Ascending aorta (tissue), 2 donors: ENCODE measurements around the gene DACT1. TPM values are rescaled to one million over a fixed set of nuclear protein-coding genes. Genes with fewer than 3 reads are reported as not detected.

ENCODE experiments used
- DNase-seq, 2 donors: peaks; one replicate each; pipeline ENCODE4 v3.0.0-alpha.2; 2019; ENCODE audit warnings: low spot score in 2 of 2
- H3K27ac ChIP-seq, 2 donors: fragments of 200-600 bp; sonication (generic); one replicate each; pipeline ENCODE4 v1.5.1; 2016 to 2017; ENCODE audit warnings: mild to moderate bottlenecking in 1 of 2
- H3K27me3 ChIP-seq: fragments of 200-600 bp; sonication (generic); one replicate; pipeline ENCODE4 v1.5.1; 2017
- H3K36me3 ChIP-seq, 2 donors: fragments of 200-600 bp; sonication (generic); one replicate each; pipeline ENCODE4 v1.5.1; 2016
- H3K4me1 ChIP-seq, 2 donors: fragments of 200-600 bp; sonication (generic); one replicate each; pipeline ENCODE4 v1.5.1; 2016 to 2017; ENCODE audit warnings: mild to moderate bottlenecking in 1 of 2
- H3K4me3 ChIP-seq, 2 donors: fragments of 200-600 bp; sonication (generic); one replicate each; pipeline ENCODE4 v1.5.1; 2016 to 2017; ENCODE audit warnings: mild to moderate bottlenecking in 1 of 2
- H3K9me3 ChIP-seq, 2 donors: fragments of 200-600 bp; sonication (generic); one replicate each; pipeline ENCODE4 v1.5.1; 2016
- CTCF ChIP-seq, 3 experiments: fragments of 200-600 bp in 2 of 3; fragments of 450-650 bp in 1 of 3; sonication (generic) in 2 of 3; IDR thresholded peaks; one replicate each; pipeline ENCODE4 v1.5.1; 2016 to 2019; ENCODE audit warnings: antibody characterized with exemption in 3 of 3, mild to moderate bottlenecking in 1 of 3, moderate library complexity in 1 of 3
- intact Hi-C: fragments of 100-400 bp; cut with DNase I; formaldehyde crosslinking; loops from one replicate; pipeline ENCODE4 v1.15.1; 2023
- total RNA-seq: library from RNA; depleted of rRNA; stranded (reverse); fragments of >200 nt; gene quantifications from one replicate; pipeline ENCODE4 v1.1.0, GENCODE V29; 2016

Gene DACT1
- total RNA-seq, 1 donor from 2014 or later = 46.0 TPM

GRCh38 chr14:58662759-58663158, 25.0 kb downstream of the DACT1 start:
- no peaks in the 10 kb centered on the region for H3K9me3 ChIP-seq
- no peak for DNase-seq
- no peak for TF ChIP-seq CTCF (IDR thresholded peaks at IDR 0.05)
- H3K36me3 ChIP-seq = no peaks in the 10 kb centered on the region
- H3K27me3 ChIP-seq = no peaks in the 10 kb centered on the region
- H3K4me1 ChIP-seq = no peaks in the 10 kb centered on the region
- no peak overlapping the region for H3K27ac ChIP-seq
- intact Hi-C loops = no loop called here
- no peak overlapping the region for H3K4me3 ChIP-seq

GRCh38 chr14:58663494-58664111, 25.8 kb downstream of the DACT1 start:
- Histone ChIP-seq H3K4me3 (no peak overlapping the region), H3K27me3 (no peaks in the 10 kb centered on the region), H3K4me1 (no peaks in the 10 kb centered on the region), H3K9me3 (no peaks in the 10 kb centered on the region), H3K27ac (no peak overlapping the region), H3K36me3 (no peaks in the 10 kb centered on the region)
- intact Hi-C loops = no loop called here
- no peak for TF ChIP-seq CTCF (IDR thresholded peaks at IDR 0.05)
- DNase-seq = no peak

- no peak for TF ChIP-seq CTCF (IDR thresholded peaks at IDR 0.05)
- no peaks in the 10 kb centered on the region for H3K9me3 ChIP-seq
- no peak for DNase-seq
- H3K4me1 ChIP-seq = no peaks in the 10 kb centered on the region
- no peak overlapping the region for H3K27ac ChIP-seq
- no peak overlapping the region for H3K4me3 ChIP-seq
- intact Hi-C loops = no loop called here
- H3K27me3 ChIP-seq = no peaks in the 10 kb centered on the region
- H3K36me3 ChIP-seq = no peaks in the 10 kb centered on the region
Observed at GRCh38 chr14:58665773-58666500, 28.2 kb downstream of the DACT1 start.

- Histone ChIP-seq H3K4me3 (no peak overlapping the region), H3K9me3 (no peaks in the 10 kb centered on the region), H3K27me3 (no peaks in the 10 kb centered on the region), H3K36me3 (no peaks in the 10 kb centered on the region), H3K4me1 (no peaks in the 10 kb centered on the region), H3K27ac (no peak overlapping the region)
- no peak for TF ChIP-seq CTCF (IDR thresholded peaks at IDR 0.05)
- intact Hi-C loops = no loop called here
- no peak for DNase-seq
Observed at GRCh38 chr14:58666737-58667136, 29.0 kb downstream of the DACT1 start.

- Histone ChIP-seq H3K4me3 (no peak overlapping the region), H3K36me3 (no peaks in the 10 kb centered on the region), H3K9me3 (no peaks in the 10 kb centered on the region), H3K4me1 (no peaks in the 10 kb centered on the region), H3K27me3 (no peaks in the 10 kb centered on the region), H3K27ac (no peak overlapping the region)
- DNase-seq = no peak
- no peak for TF ChIP-seq CTCF (IDR thresholded peaks at IDR 0.05)
- intact Hi-C loops = no loop called here
Observed at GRCh38 chr14:58667900-58668299, 30.1 kb downstream of the DACT1 start.
